GM18907 (cell line): ENCODE measurements around the gene AP3S2.
"Not testable (repeated sequence)": the region's sequence is repeated elsewhere in the genome, so short reads cannot be mapped to it uniquely, and the experiment has no call there.

ENCODE experiments used
- ATAC-seq: cut with Tn5 transposase; IDR thresholded peaks from one replicate; pipeline ENCODE4 v1.9.1; 2021; ENCODE audit warnings: mild to moderate bottlenecking, moderate library complexity; ENCODE audit not compliant: unreplicated experiment

Gene AP3S2

GRCh38 chr15:89836267-89837133, 57.3 kb downstream of the AP3S2 start:
- ATAC-seq, result no peak

GRCh38 chr15:89835176-89835564, 58.6 kb downstream of the AP3S2 start:
- ATAC-seq, result no peak

GRCh38 chr15:89834465-89835175, 59.2 kb downstream of the AP3S2 start:
- not testable (repeated sequence) for ATAC-seq

GRCh38 chr15:89833966-89834365, 59.8 kb downstream of the AP3S2 start:
- ATAC-seq, result no peak

GRCh38 chr15:89830639-89831038, 63.2 kb downstream of the AP3S2 start:
- ATAC-seq, result no peak

GRCh38 chr15:89829616-89830440, 64.0 kb downstream of the AP3S2 start:
- ATAC-seq, result no peak

- no peak for ATAC-seq
Observed at GRCh38 chr15:89829161-89829560, 64.6 kb downstream of the AP3S2 start.

- no peak for ATAC-seq
Observed at GRCh38 chr15:89828281-89829145, 65.3 kb downstream of the AP3S2 start.

GRCh38 chr15:89827829-89828228, 66.0 kb downstream of the AP3S2 start:
- ATAC-seq, result no peak

GRCh38 chr15:89826671-89827655, 66.8 kb downstream of the AP3S2 start:
- ATAC-seq, result no peak

GRCh38 chr15:89825271-89825940, 68.4 kb downstream of the AP3S2 start:
- no peak for ATAC-seq

GRCh38 chr15:89824607-89824867, 69.3 kb downstream of the AP3S2 start:
- ATAC-seq, result no peak

GRCh38 chr15:89823836-89824606, 69.8 kb downstream of the AP3S2 start:
- no peak for ATAC-seq

GRCh38 chr15:89822951-89823711, 70.7 kb downstream of the AP3S2 start:
- ATAC-seq, result no peak

- ATAC-seq, result no peak
Observed at GRCh38 chr15:89822611-89822950, 71.2 kb downstream of the AP3S2 start.

- ATAC-seq, result no peak
Observed at GRCh38 chr15:89822026-89822425, 71.8 kb downstream of the AP3S2 start.
